Tibial artery (tissue), 4 donors: ENCODE measurements around the gene DNAH17.

Source experiments
- DNase-seq, 2 donors: peaks; one replicate each; pipeline ENCODE4 v3.0.0-alpha.2; 2019
- H3K27ac ChIP-seq, 2 donors: fragments of 200-600 bp; sonication (generic) in 1 of 2; 1 replicate in 1 of 2; 2 replicates in 1 of 2; pipeline ENCODE4 v1.5.1; 2018 to 2019; ENCODE audit warnings: mild to moderate bottlenecking in 1 of 2
- H3K27me3 ChIP-seq, 2 donors: fragments of 200-600 bp; sonication (generic) in 1 of 2; one replicate each; pipeline versions ENCODE4 v1.5.1 to v1.6.0; 2016 to 2019
- H3K36me3 ChIP-seq, 3 donors: fragments of 200-600 bp; sonication (generic) in 2 of 3; one replicate each; pipeline ENCODE4 v1.5.1; 2016 to 2019; ENCODE audit warnings: mild to moderate bottlenecking in 2 of 3
- H3K4me1 ChIP-seq, 4 donors: fragments of 200-600 bp; sonication (generic) in 2 of 4; 1 replicate in 3 of 4; 2 replicates in 1 of 4; pipeline ENCODE4 v1.5.1; 2016 to 2019
- H3K4me3 ChIP-seq, 2 donors: fragments of 200-600 bp; sonication (generic) in 1 of 2; 1 replicate in 1 of 2; 2 replicates in 1 of 2; pipeline ENCODE4 v1.5.1; 2018 to 2019; ENCODE audit warnings: mild to moderate bottlenecking in 2 of 2
- H3K9me3 ChIP-seq, 3 donors: fragments of 200-600 bp; sonication (generic) in 1 of 3; one replicate each; pipeline ENCODE4 v1.5.1; 2016 to 2019
- intact Hi-C: fragments of 100-400 bp; cut with DNase I; formaldehyde crosslinking; loops from one replicate; pipeline ENCODE4 v1.15.0; 2023; ENCODE audit warnings: low total_unique reads
- TF ChIP-seq, protein P1 (sequence below), 2 experiments: fragments of 200-600 bp in 1 of 2; fragments of 450-650 bp in 1 of 2; IDR thresholded peaks; one replicate each; pipeline ENCODE4 v1.5.1; 2017 to 2019; ENCODE audit warnings: antibody characterized with exemption in 2 of 2, mild to moderate bottlenecking in 1 of 2, moderate library complexity in 1 of 2

DNAH17 gene

DNA sequence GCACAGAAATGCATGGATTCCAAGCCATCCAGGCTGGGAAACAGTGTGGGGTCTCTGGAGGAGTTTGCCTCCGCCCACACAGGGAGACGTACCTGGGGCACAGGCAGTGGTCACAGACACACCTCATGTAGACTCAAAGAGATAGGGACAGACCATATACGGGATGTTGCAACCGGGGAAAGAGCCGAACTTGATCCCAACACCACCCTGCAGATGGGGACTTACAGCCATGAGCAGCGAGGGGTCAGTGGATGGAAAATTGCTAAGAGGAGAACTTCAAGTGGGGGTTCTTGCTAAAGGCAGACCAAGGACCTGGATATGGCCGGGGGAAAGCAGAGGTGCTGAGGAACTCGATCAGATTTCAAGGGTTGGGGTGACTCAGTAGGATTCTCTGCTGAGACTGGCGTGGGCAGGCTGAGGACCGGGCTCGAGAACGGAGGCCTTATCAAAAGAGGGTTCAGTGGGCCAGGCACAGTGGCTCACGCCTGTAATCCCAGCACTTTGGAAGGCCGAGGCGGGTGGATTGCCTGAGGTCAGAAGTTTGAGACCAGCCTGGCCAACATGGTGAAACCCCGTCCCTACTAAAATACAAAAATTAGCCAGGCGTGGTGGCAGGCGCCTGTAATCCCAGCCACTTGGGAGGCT is 12.0 kb upstream of the DNAH17 start:
- no peak overlapping the region for H3K27ac ChIP-seq
- no peak for DNase-seq
- H3K4me1 ChIP-seq: peaks cover 0 to 24% (median 11%) of the 10 kb centered on the region in 4 donors
- H3K36me3 ChIP-seq: no peaks in the 10 kb centered on the region
- no peaks in the 10 kb centered on the region for H3K9me3 ChIP-seq
- H3K4me3 ChIP-seq: no peak overlapping the region
- intact Hi-C loops: no loop called here
- no peaks in the 10 kb centered on the region for H3K27me3 ChIP-seq
- TF ChIP-seq, protein P1, sequence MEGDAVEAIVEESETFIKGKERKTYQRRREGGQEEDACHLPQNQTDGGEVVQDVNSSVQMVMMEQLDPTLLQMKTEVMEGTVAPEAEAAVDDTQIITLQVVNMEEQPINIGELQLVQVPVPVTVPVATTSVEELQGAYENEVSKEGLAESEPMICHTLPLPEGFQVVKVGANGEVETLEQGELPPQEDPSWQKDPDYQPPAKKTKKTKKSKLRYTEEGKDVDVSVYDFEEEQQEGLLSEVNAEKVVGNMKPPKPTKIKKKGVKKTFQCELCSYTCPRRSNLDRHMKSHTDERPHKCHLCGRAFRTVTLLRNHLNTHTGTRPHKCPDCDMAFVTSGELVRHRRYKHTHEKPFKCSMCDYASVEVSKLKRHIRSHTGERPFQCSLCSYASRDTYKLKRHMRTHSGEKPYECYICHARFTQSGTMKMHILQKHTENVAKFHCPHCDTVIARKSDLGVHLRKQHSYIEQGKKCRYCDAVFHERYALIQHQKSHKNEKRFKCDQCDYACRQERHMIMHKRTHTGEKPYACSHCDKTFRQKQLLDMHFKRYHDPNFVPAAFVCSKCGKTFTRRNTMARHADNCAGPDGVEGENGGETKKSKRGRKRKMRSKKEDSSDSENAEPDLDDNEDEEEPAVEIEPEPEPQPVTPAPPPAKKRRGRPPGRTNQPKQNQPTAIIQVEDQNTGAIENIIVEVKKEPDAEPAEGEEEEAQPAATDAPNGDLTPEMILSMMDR (IDR thresholded peaks at IDR 0.05): no peak

DNA sequence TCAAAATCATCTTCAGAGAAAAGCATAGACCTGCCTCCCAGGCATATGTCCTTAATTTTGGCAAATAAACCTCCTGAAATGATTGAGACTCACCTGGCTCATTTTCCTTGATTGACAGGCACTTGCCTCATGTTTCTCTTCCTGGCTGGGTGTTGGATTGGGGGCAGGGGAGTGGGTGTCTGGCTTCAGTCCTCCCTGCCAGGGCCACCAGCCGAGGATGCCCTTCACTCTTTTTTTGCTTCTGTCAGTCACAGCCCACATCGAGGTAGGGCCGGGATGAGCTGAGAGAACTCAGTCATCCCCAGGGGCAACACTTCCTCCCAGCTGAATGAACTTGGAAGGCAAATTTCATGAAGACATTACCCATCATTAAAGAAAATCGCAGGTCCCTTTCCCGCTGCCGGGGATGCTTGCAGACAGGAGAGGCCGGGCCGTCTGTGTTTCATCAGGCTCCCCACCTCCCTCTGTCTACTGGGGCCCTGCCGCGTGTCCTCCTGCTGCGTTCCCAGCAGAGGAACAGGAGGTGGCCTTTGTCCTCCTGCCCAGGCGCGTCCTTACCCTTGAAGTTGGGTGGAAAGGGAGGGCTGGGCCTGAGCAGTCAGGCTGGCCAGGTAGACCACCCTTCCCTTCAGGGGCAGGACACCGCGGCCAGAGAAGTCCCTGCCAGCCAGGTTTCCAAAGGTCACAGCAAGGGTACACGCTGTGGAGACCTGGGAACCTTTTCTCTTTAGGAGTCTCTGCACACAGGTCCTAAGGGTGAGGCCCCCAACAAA is 11.2 kb upstream of the DNAH17 start:
- Histone ChIP-seq H3K9me3 (no peaks in the 10 kb centered on the region), H3K4me1 (peaks cover 0 to 22% (median 11%) of the 10 kb centered on the region in 4 donors), H3K27ac (no peak overlapping the region), H3K27me3 (no peaks in the 10 kb centered on the region), H3K4me3 (no peak overlapping the region), H3K36me3 (no peaks in the 10 kb centered on the region)
- no peak for DNase-seq
- intact Hi-C loops: no loop called here
- TF ChIP-seq, protein P1 (IDR thresholded peaks at IDR 0.05): no peak

- DNase-seq: no peak
- no peak overlapping the region for H3K27ac ChIP-seq
- TF ChIP-seq, protein P1 (IDR thresholded peaks at IDR 0.05): no peak
- H3K4me1 ChIP-seq: no peaks in the 10 kb centered on the region
- H3K4me3 ChIP-seq: no peak overlapping the region
- H3K36me3 ChIP-seq: no peaks in the 10 kb centered on the region
- no peaks in the 10 kb centered on the region for H3K9me3 ChIP-seq
- intact Hi-C loops: no loop called here
- no peaks in the 10 kb centered on the region for H3K27me3 ChIP-seq
Observed at GRCh38 chr17:78585006-78585630, 7.9 kb upstream of the DNAH17 start.

- H3K4me1 ChIP-seq: no peaks in the 10 kb centered on the region
- TF ChIP-seq, protein P1 (IDR thresholded peaks at IDR 0.05): no peak
- H3K27me3 ChIP-seq: no peaks in the 10 kb centered on the region
- no peak overlapping the region for H3K27ac ChIP-seq
- no peaks in the 10 kb centered on the region for H3K9me3 ChIP-seq
- DNase-seq: no peak
- intact Hi-C loops: no loop called here
- no peaks in the 10 kb centered on the region for H3K36me3 ChIP-seq
- H3K4me3 ChIP-seq: no peak overlapping the region
Observed at GRCh38 chr17:78583091-78583490, 5.9 kb upstream of the DNAH17 start.

GRCh38 chr17:78581304-78581703 is 4.1 kb upstream of the DNAH17 start:
- Histone ChIP-seq H3K36me3 (no peaks in the 10 kb centered on the region), H3K9me3 (no peaks in the 10 kb centered on the region), H3K27me3 (no peaks in the 10 kb centered on the region), H3K4me3 (no peak overlapping the region), H3K27ac (no peak overlapping the region), H3K4me1 (no peaks in the 10 kb centered on the region)
- TF ChIP-seq, protein P1 (IDR thresholded peaks at IDR 0.05): no peak
- intact Hi-C loops: no loop called here
- no peak for DNase-seq
